Right forelimb (tissue), 1 donor: Measurements from ENCODE around the gene NBAS.

Experiments
- DNase-seq: peaks from one replicate; pipeline ENCODE4 v3.0.0-alpha.2; 2018

NBAS gene

DNA sequence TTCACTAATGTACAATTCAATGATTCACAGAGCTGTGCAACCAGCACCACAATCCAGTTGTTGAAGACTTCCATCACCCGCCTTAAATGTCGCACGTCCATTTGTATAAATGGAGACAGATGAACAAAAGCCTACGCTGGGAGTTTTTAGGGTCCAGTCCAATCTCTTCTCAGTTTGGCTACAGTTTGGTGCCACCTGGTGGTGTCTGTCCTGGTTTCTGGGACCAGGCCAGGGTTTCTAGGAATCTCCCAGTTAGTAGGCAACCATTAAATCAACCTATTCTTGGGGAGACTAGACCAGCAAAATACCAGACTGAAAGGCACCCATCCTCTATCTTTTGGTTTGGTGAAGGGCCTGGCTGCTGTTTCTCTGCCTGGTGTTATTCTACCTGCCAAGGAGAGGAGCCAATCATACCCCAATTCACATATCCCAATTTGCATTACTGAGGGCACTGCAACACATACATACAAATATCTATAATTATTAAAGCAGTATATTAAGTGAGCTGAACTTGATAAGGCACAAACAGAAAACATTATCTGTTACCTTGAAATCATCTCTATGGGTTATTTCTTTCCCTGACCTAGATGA is 27.3 kb upstream of the NBAS start:
- DNase-seq, result peak; percentile 64

DNA sequence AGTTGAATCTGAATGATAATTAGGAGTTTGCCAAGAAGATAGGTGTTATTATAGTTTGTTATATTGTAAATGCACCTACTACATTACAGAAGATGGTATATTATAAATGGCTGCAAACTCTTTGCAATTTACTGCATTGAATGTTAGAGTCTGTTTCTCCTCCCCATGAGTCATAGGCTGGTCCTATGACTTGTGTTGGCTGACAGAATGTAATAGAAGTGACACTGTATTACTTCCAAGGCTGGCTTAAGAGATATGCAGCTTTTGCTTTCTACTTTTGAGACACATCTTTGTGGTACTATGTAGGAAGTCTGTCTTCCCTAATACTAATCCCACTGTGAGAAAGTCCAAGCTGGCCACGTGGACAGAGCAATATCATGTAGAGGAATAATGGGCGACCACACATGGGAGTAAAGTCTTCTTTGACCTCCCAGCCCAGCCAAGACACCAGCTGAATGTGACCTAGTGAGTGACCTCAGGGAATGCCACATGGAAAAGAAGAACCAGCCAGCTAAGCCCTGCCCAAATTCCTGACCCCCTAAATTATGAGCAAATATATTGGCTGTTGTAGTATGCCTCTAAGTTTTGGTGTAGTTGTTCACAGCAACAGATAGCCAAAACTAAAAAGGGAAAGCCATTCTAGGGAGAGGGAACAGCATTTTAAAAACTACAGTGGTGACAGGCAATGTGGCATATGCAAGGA is 23.8 kb upstream of the NBAS start:
- DNase-seq, result no peak

DNA sequence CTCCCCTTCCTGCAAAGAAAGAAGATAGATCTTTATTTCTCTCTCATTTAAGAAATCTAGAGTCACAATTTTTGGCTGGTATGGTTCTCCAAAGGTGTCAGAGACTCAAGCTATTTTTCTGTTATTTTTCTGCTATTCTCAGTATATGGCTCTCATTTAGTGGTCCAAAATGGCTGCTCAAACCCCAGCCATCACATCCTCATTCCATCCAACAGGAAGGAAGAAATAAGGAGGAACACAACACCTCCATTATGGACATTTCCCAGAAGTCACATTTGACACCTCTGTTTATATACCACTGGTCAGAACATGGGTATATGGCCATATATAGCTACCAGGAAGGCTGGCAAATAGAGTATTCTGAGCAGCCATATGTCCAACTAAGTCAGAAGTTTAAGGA is 23.2 kb upstream of the NBAS start:
- no peak for DNase-seq

DNA sequence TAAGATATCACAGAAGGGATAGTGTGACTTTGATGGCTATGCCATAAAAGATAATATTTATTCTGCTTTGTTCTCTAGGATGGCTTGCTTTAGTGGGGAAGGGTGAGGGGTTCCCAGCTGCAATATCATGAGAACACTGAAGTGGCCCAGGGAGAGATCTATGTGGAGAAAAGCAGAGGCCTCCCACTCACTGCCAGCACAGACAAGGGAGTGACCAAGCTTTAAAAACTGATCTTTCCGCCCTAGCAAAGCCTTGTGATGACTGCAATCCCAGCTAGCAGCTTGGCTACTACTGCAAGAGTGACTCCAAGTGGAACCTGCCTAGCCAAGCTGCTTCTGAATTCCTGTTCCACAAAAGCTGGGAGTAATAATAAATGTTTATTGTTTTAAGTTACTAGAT is 22.7 kb upstream of the NBAS start:
- no peak for DNase-seq

DNA sequence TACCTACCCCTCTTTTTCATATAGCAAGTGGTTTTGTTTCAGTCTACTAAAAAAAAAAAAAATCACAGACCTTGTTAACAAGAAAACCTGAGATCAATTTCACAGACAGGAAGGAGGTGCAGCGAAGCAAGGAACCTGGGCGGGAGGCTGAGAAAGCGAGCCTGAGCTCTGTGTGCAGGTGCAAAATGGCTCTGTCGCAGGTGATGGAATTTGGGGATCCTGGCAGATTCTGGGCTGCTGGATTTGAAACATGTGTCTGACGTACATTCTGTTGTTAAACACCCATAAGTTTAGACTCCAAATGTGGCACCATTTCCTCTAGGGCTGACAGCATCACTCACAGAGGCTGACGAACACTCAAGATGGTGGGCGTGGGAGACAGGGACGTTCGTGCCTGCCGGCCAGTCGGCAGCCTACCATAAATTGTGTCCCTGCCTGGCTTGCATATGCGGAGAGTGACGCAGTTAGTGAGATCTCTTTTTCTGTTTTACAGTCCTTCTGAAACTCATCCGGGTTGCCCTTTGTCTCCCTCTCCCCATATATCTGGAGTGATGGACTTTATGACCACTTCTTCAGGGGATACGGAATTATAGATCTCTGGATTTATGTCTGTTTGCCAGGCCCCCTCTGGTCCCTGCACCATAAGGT is 21.7 kb upstream of the NBAS start:
- DNase-seq, result no peak

DNA sequence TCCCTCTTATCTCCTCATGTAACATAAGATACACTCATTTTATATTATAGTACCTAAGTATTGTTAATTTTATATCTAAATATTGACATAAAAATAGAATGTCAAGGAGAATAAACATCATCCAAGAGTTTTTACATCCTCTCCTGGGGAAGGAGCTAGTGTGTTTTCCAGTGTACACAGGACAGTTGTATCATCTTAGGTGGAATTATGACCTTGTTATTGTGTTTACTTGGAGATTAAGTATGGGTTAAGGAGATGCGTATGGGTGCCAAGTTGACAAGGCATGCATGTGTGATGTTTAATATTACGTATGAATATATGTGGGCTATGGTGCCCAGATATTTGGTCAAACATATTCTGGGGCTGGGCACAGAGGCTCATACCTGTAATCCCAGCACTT is 19.3 kb upstream of the NBAS start:
- DNase-seq, result no peak

DNA sequence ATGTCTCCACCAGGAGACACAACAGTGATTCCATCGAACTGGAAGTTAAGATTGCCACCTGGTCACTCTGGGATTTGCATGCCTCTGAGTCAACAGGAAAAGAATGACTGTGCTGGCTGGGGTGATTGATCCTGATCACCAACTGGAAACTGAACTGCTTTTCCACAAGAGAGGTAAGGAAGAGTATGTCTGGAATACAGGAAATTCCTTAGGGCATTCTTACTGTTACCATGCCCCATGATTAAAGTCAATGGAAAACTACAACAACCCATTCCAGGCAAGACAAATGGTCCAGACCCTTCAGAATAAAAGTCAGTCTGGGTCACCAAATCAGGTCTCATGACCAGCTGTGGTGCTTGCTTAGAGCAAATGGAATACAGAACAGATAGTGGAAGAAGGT is 18.5 kb upstream of the NBAS start:
- no peak for DNase-seq

DNA sequence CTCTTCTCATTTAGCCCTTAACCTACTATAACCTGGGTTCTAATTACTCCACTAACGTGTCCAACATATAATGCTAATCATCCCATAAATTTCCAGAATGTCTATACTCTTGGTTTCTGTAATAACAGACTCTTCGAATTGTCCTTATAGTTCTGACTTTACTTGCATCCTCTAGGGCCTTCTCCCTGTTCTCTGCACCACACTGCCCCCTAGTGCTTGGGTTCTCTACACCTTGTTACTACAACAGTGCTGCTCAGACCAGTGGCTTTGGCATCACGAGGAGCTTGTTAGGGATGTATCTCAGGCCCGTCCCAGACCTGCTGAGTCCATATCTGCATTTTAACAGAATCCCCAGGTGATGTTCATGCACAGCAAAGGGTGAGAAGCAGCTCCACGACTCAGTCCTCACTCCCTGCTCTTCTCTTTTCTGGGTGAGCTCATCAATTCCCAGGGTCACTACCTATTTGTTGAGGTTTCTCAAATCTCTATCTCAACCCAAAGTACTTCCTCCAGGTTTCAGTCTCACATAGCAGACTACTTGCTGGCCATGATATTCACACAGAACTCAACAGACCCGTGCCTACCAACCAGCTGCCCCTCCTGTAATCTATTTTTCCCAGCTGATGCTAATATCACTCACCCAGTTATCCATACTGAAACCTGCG is 16.1 kb upstream of the NBAS start:
- peak; percentile 86 for DNase-seq

DNA sequence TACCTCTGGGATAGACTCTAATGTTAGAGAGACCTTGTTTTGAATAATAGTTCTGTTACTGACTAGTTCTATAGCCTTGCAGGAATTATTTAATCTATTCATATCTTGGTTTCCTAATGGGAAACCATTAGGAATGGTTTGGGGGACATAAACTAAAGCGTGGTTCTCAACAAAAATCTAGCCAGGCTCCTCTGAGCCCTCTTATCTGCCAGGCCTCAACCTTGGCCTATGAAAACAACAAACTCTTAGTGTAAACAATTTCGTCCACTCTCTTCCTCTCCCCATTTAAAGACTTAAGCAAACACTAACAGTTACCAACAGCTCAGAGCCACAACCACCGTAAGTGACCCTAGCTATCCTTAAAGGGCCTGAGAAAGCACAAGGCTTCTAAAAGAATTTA is 10.6 kb upstream of the NBAS start:
- DNase-seq, result no peak

DNA sequence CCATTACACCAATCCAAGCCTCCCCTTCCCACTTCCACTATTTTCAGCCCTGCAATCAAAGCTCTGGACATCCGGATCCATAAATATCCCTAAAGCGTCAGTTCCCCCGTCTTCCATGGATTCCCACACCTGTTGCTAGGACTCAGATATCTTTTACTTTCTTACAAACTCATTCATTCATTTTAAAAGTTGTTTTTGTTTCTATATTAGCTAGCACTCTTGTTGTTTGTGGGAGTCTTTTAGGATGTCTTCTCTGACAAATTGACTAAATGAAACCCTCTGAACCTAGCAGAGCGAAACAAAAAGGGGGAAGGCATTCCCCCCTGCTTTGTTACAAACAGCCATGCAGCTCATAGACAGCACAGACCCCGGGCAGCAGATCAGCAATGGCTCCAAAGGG is 9.0 kb upstream of the NBAS start:
- no peak for DNase-seq

DNA sequence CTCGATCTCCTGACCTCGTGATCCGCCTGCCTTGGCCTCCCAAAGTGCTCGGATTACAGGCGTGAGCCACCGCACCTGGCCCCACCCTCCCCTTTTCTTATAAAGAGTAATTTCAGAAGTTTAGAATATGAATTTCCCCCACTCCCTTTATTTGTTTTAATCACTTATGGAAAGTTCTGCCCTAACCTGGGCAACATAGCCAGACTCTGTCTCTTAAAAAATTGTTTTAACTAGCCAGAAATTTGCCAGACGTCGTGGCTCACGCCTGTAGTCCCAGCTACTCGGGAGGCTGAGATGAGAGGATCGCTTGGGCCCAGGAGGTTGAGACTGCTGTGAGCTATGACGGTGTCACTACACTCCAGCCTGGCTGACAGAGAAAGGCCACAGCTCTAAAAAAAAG is 7.7 kb upstream of the NBAS start:
- DNase-seq, result no peak

DNA sequence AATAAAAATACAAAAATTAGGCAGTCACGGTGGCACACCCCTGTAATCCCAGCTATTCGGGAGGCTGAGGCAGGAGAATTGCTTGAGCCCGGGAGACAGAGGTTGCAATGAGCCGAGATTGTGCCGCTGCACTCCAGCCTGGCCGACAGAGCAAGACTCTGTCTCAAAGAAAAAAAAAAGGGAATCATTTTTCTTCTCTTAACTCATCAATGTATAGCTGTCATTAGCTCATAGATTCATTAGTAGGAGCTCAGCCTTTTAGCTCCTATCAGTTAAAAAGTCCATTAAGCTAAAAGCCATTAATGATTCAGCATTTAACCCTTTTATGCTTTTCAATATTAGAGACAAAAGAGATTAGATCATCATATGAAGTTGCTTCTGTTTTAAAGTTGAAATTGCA is 5.8 kb upstream of the NBAS start:
- DNase-seq, result no peak

DNA sequence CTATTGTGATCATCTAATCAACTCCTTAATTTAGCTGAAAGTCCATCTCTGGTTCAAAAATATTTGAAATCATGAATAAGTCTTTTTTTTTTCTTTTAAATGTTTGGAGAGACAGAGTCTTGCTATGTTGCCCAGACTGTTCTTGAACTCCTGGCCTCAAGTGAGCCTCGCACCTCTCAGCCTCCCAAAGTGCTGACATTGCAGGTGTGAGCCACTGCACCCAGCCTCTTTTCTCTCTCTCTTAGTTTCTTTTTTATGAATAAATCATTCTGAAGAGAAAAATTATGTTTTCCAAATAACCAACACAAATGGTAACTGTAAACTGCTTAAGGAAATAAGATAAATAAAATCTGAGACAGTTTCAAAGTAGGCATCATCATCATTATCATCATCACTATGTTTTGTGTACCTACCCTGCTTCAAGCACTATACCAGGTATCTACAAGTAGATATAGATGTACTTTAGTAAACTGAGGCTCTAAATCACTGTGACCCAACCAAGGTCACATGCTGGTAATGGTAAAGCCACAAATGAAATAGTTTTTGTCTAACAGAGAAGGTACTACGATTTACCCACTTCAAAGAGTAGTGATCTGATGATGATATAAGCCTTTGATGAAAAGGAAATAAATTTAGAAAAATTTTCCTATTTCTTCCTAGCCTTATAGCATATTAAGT is 5.0 kb upstream of the NBAS start:
- DNase-seq, result no peak

DNA sequence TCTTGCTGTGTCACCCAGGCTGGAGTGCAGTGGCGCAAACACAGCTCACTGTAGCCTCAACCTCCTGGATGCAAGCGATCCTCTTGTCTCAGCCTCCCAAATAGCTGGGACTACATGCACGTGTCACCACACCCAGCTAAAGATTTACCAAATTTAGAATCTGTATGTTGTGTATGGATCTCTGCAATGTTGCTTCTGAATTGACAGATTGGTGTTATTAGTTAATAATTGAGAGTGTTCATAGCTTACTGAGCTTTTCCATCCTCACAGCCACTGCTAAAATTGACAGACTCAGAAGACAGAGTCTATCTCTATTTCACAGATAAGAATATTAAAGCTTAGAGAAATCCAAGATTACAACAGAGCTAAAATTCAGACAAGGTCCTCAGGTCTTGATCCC is 4.3 kb upstream of the NBAS start:
- no peak for DNase-seq

DNA sequence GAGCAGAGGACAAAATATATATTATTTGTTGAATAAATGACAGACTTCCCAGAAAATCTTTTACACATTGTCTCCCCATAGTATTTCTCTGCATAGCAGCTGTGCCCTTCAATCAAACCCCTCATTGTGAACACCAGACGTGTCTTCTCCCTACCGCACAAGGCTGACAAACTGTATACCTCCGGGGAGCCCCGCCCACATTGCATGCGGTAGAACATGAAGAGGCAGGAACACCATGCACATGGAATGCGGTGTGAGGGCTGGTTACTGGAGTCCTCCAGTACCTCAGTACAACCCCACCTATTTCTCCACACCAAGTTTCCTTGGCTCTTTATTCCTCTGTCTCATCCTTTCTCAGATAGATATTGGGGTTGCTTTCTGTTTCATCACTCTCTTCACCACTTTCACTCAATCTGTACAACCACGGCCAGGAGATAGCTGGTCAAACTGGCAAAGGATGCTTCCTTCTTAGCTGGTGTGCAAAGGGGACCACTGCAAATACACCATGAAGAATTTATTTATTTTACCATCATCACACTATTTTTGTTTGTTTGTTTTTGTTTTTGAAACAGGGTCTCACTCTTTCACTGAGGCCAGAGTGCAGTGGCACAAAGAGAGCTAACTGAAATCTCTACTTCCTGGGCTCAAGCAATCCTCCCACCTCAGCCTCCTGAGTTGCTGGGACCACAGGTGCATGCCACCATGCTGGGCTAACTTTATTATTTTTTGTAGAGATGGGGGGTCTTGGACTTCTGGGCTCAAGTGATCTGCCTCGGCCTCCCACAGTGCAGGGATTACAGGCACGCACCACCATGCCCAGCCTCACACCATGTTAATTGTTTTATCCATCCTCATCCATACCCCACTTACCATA is 2.3 kb upstream of the NBAS start:
- no peak for DNase-seq

DNA sequence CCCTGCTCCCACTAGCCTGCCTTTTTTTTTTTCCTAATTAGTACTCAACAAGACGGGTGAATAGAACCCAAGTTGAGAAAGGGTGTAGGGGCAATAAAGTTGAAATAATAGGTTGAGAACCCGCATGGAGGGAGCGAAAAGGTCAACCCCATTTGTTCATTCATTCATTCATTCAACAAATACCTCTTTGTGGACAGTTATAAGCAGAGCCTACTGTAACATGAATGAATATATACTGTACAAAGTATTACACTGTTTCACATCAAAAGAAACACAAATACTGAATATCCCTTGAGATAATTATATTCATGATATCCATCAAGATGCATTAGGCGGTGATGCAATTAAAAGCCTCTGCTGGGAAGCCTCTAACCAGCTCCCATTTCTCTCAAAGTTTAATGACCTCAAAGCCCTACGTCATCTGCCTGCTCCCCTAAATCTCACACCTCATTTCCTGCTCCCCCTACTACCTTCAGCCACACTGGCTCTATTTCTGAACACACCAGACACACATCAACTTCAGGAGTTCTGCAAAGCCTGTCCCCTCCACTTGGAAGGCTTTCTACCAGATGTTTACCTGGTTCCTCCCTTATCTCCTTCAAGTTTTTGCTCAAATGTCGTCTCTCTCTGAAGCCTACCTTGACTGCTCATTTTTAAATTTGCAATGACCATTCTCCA is 1.4 kb upstream of the NBAS start:
- DNase-seq, result no peak

DNA sequence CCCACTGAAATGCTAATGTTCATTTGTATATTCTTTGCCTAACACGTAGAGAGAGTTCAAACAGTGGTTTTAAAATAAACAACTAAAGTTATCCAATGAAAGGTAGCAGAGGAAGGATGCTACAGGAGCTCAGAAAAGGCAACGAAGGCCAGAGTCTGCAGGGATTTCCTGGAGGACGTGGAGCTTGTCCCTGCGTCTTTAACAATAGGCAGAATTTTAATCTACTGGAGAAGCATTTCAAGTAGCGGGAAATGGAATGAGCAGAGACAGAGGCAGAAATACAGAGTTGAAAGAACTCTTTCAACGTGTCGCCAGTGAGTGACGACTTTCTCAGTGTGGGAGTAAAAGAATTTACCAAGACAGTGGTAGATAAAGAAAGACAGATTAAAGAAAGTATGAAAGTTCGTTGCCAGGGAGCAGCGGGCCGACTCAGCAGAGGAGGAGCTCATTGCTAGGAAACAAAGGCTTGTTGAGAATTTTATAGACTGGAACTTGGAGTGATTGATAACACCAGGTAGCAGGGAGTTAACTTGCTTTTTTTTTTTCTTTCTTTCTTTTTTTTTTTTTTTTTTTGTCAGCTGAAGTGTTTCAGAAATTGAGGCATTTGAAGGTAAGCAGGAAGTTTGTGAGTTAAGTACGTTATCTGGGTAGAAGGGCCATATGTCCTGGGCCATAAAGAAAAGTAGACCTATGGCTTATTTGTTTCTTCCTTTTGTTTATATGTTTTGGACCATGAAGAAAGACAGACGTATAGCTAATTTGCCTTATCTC is 625 bp upstream of the NBAS start:
- DNase-seq, result peak; percentile 61

DNA sequence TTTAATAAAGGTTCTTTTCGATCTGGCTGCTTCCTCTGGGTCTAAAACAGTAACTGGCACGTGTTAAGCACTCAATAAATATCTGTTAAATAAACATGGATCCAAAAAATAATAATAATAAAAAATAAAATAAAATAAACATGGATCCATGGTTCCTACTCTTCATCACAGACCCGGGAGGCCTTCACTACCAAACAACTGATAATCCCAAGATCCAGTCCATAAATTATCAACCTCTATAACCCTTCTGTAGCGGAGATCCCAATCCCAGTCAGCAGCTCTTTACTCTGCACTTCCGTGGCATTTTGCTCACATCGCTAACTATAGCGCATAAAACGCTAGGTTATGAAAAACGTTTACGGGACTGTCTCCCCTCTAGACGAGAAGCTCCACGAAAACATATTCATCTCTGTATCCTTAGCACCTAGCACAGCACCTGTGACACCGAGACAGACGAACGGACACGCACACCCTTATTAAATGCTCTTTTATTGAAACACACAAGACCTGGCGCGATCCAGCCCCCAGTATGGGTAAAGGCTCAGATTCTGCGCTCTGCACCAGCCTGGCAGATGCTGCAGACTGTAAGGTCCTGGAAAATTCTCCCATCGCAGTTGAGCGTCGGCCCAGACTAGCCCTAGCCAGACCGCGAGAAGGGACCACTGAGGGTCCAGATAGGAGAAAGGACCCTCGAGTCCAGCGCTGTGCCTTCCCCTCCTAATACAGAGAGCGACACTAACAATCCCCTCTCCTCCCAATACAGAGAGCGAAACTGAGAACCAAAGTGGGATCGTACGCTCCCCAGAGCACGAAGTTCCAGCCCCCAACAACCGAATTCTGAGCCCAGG is 770 bp downstream of the NBAS start:
- DNase-seq, result peak; percentile 61

DNA sequence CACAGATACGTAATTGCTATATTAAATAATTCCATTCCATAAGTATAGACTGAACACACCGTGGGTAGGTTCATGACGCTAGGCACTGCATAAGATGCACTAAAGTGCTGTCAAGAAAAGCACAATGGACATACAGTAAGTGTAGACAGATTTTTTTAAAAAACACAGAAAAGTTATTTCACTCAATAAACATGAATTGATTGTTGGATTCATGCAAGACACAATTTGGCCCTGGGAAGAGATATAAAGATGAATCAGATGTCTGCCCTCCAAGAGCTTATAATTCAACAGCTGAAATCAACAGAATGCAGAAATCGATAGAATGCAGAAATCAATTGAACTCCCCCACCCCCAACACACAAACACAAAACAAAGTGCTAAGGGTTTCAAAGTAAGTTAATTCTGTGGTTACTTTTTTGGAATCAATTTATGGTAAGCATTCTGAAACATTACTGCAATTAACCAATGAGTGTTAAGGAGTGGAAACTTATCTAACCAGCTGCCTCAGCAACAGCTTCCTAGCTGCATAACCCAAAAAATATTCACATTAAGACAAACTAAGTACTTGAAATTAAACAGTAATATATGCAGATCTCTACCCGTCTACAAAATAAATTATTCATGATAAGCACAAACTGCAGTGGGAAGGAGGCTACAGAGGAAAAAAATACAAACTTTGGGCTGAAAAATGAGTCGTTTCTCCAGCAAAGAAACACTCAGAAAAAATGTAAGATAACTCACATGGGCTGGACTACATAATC is 1.6 kb downstream of the NBAS start:
- no peak for DNase-seq
